HG03039 (cell line): ENCODE measurements around the gene METTL16.
A peak's percentile ranks its signal among the peaks of the same experiment; 100 is the strongest.

ENCODE experiments used
- ATAC-seq: cut with Tn5 transposase; IDR thresholded peaks from one replicate; pipeline ENCODE4 v1.9.1; 2021; ENCODE audit warnings: mild to moderate bottlenecking, moderate library complexity; ENCODE audit not compliant: unreplicated experiment

The METTL16 gene

DNA sequence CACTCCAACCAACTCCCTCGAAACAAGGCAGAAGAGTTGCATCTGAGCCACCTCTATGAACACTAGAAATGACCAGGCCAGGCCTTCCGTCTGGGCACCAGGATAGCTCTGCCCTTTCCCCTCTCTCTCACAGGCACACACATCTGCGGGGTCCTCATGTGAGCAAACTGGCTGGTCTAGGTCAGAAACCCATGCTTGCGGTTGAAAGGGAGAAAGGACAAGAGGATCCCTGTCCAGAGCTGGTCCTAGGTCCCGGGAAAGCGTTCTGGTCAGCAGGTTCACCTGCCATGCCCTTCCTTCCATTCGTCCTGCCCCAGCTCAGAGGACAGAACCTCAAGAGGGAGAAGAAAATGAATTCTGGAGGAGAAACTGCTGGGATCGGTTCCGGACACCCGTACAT is 113.5 kb downstream of the METTL16 start:
- ATAC-seq, result no peak

- ATAC-seq, result no peak
Measured at GRCh38 chr17:2397247-2398171, 114.2 kb downstream of the METTL16 start.

GRCh38 chr17:2396568-2397246 is 115.0 kb downstream of the METTL16 start:
- ATAC-seq, result no peak

GRCh38 chr17:2396192-2396567 is 115.5 kb downstream of the METTL16 start:
- no peak for ATAC-seq

- ATAC-seq, result no peak
Measured at GRCh38 chr17:2395258-2396181, 116.2 kb downstream of the METTL16 start.

DNA sequence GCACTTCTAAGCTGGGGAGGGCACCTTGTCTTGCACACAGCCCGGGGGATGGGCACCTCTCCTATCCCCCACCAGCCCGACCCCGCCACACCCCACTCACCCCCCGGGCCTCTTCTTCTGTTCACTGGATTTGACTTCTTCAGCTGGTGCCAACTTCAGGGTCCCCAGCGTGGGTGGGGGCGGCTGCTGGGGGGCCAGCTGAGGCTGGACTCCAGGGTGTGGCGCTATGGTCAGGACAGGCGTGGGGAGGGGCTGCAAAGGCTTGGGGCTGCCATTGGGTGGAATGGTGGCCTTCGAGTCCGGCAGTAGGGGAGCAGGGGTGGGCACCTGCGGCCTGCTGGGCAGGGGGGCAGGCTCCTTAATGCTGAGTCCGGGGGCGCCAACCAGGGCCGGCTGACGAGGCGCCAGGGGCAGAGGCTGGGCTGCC is 116.9 kb downstream of the METTL16 start:
- no peak for ATAC-seq

GRCh38 chr17:2393954-2394749 is 117.5 kb downstream of the METTL16 start:
- ATAC-seq, result no peak

- ATAC-seq, result peak; percentile 39
Measured at GRCh38 chr17:2393174-2393953, 118.3 kb downstream of the METTL16 start.

- peak; percentile 42 for ATAC-seq
Measured at GRCh38 chr17:2392252-2393173, 119.2 kb downstream of the METTL16 start.

- ATAC-seq, result no peak
Measured at GRCh38 chr17:2391597-2392251, 120.0 kb downstream of the METTL16 start.

- ATAC-seq, result no peak
Measured at GRCh38 chr17:2390199-2390836, 121.4 kb downstream of the METTL16 start.

DNA sequence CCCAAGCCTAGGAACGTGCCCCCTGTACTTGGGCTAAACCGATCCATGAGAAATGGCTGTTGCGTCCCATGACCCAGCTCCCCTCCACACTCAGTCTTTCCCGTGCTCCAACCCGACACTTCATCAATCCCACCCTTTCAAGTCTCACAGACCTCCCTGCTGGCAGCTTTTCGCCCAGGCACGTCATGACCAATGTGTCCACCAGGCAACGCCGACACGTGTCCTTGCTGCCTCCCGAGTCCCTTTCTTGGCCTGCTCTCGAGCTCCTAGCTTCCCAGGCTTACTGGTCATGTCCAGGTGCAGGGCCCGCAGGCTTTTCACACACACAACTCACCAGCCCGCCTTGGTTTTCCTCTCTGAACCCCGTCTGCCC is 123.0 kb downstream of the METTL16 start:
- ATAC-seq, result no peak

DNA sequence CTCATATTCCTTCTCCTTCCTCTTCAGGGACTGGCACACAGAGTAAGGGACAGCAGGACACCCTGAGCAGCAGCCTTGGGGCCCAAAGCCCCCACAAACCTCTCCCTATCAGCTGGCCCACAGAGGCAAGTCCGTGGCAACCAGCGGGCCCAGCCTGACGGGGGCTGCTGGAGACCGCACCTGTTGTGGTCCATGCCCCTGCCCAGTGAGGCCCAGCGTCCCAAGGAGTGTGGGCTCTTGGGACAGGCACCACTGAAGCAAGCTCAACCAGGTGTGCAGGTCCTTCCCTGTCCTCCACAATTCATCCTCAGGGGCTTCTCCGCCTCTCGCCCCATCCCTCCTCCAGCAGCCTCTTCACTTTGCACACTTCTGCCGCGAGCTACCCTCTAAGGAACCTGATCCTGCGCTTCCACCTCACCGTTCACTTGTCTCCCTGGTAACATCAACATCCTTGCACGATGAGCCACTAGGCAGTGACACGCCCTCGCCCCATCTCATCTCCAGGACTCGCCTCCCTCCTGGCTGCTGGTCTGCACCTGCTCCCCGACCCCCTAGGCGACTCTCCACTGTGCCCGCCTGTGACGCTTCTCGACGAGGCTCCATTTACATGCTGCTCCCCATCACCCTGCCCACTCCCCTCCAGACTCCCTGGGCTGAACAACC is 123.5 kb downstream of the METTL16 start:
- no peak for ATAC-seq

DNA sequence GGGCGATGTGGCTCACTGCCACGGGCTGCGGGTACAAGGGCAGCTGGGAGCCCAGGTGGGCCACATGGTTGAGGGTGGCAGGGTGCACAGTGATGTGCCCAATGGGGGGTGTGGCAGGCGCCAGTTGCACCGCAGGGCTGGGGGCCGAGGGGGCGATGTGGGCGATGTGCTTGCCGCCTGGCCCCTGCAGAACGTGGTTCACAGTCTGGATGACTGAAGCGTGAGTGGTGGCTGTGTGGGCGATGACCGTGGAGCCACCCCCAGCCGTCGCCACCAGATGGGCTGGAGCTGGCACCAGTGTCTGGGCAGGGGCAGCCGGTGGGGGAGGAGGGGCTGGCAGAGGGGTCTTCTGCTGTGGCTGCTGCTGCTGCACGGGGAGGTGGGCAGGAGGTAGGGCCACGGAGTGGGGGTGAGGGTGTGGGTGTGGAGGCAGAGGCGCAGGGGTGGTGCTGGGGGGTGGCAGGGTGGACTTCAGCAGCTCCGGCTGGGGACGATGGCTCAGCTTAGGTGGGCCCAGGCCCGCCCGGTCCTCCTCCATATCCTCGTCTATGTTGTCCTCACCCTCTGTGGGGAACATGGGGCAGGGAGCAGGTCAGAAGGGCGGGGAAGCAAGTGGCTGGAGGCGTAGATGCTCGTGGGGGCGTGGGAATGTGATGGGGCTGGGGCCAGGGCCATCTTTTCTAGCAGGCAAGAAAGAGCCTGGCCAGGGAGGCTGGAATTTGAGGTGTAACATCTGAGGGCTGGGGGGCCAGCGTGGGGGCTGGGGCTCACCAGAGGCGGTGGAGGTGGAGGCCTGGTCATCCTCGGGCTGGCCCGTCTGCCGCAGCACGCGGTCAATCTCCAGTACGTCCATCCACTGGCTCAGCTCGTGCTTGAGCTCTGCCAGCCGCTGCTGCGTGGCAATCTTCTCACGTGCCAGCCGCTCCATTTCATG is 124.3 kb downstream of the METTL16 start:
- no peak for ATAC-seq

DNA sequence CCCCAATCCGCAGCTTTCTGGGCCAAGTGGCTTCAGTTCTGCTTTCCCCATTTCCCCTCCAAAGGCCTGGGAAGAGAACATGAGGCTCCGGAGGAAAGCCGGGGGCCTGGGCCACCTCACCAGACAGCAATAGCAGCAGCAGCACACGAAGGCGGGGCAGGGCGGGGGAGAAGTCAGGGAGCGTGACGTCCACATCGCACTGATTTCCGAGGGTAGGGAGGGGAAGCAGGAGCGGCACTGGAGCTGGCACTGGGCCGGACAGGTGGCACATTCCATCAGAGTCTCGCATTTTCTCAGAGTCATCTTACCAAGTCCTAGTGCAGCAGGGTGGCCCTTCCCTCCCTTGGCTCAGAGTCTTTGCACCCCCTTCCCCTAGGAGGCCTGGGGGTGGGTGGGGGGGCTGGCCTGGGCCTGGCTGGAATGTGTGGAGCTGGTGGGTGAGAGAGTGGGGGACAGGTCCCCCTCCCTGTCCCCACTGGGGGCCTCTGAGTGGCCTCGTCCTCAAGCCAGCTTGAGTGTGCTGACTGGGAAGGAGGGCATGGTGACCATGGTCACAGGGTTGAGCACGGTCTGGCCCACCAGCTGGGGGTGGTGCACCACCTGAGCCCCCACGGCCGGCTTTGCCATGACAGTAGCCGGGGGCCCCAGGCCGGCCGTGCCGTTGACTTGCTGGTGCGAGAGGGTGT is 125.1 kb downstream of the METTL16 start:
- no peak for ATAC-seq
